Testis (tissue), 3 donors: ENCODE results near the gene SLK. TPM values are rescaled to one million over a fixed set of nuclear protein-coding genes. Genes with fewer than 3 reads are reported as not detected.

ENCODE experiments used
- DNase-seq: peaks from one replicate; pipeline ENCODE4 v3.0.0-alpha.2; 2019
- H3K27ac ChIP-seq, 2 donors: fragments of 200-600 bp; sonication (generic); one replicate each; pipeline ENCODE4 v1.5.1; 2019
- H3K27me3 ChIP-seq: fragments of 200-600 bp; sonication (generic); one replicate; pipeline ENCODE4 v1.5.1; 2019
- H3K36me3 ChIP-seq: fragments of 200-600 bp; sonication (generic); one replicate; pipeline ENCODE4 v1.5.1; 2017; ENCODE audit warnings: low read depth; ENCODE audit errors: missing control alignments
- H3K4me1 ChIP-seq: fragments of 200-600 bp; sonication (generic); one replicate; pipeline ENCODE4 v1.5.1; 2019
- H3K4me3 ChIP-seq, 2 donors: fragments of 200-600 bp; sonication (generic); one replicate each; pipeline ENCODE4 v1.5.1; 2017 to 2019
- H3K9me3 ChIP-seq: fragments of 200-600 bp; sonication (generic); one replicate; pipeline ENCODE4 v1.5.1; 2017
- POLR2A ChIP-seq: fragments of 450-650 bp; IDR thresholded peaks from one replicate; pipeline ENCODE4 v1.6.1; 2017; ENCODE audit warnings: antibody characterized with exemption, mild to moderate bottlenecking, moderate library complexity
- WGBS, 2 donors: methylation state at CpG; one replicate each; pipeline ENCODE4 v1.1.5; 2018; 5-methylcytosine and 5-hydroxymethylcytosine counted together
- intact Hi-C: fragments of 100-400 bp; cut with DNase I; formaldehyde crosslinking; loops from one replicate; pipeline ENCODE4 v1.15.1; 2023; ENCODE audit warnings: low total_unique reads
- polyA plus RNA-seq: library from polyadenylated mRNA; stranded (reverse); fragments of 350-450 nt; fragmentation: Illumina TruSeq; extraction: RNeasy Lipid Tissue Mini Kit (QIAGEN cat#74804); gene quantifications from one replicate; pipeline ENCODE4 v1.2.3, GENCODE V29; 2014; ENCODE audit warnings: low read depth, low replicate concordance; ENCODE audit not compliant: insufficient read depth
- total RNA-seq, 2 donors: library from RNA; depleted of rRNA; stranded (reverse); fragments of >200 nt; gene quantifications; one replicate each; pipeline ENCODE4 v1.2.3, GENCODE V29; 2016
- TF ChIP-seq, protein P1 (sequence below), 3 experiments: fragments of 450-650 bp in 2 of 3; fragments of 200-600 bp in 1 of 3; sonication (generic) in 1 of 3; IDR thresholded peaks; one replicate each; pipeline ENCODE4 v1.5.1; 2016 to 2019; ENCODE audit warnings: antibody characterized with exemption in 3 of 3, mild to moderate bottlenecking in 2 of 3, moderate library complexity in 1 of 3

The SLK gene
- total and polyA plus RNA-seq, 3 donors from 2014 or later: 10.7 to 59.4 (median 57.7) TPM

DNA sequence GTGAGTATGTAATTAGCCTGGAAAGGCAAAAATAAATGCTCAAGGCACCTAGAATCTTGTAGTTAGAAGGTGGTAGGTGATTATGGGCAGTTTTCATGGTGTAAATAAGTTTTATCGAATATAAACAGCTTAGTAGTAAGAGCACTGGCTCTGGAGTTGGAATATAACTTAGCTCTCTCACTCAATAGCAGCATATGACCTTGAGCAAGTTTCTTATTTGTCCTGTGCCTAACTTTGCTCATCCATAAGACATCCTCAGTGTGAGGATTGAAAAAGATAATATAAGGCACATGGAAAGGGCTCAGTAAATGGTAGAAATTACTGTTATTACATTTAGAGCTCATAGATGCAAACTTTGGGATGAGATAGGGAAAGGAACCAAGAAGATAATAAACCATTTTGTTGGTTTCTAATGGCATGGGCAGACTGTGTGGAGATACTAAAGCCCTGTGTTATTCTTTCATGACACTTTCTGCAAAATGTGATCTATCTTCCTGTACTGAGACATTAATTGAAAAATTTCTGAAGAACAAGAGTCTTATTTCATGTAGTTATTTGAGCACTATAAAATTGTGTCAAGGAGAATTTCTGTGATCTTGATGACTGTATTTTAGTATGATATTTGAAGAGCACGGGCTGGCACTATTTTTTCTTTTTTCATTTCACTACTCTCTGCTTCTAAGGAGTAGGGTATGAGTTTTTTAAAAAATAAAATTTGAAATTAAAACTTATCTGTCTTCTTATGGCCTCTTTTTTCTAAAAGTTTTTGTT lies 3.1 kb downstream of the SLK start:
- H3K27ac ChIP-seq: peak overlapping the region; percentile 96 to 99
- H3K27me3 ChIP-seq: no peaks in the 10 kb centered on the region
- H3K4me1 ChIP-seq: peaks cover 8% of the 10 kb centered on the region
- H3K4me3 ChIP-seq: peak overlapping the region in 1 of 2 donors; percentile 80
- TF ChIP-seq, protein P1, sequence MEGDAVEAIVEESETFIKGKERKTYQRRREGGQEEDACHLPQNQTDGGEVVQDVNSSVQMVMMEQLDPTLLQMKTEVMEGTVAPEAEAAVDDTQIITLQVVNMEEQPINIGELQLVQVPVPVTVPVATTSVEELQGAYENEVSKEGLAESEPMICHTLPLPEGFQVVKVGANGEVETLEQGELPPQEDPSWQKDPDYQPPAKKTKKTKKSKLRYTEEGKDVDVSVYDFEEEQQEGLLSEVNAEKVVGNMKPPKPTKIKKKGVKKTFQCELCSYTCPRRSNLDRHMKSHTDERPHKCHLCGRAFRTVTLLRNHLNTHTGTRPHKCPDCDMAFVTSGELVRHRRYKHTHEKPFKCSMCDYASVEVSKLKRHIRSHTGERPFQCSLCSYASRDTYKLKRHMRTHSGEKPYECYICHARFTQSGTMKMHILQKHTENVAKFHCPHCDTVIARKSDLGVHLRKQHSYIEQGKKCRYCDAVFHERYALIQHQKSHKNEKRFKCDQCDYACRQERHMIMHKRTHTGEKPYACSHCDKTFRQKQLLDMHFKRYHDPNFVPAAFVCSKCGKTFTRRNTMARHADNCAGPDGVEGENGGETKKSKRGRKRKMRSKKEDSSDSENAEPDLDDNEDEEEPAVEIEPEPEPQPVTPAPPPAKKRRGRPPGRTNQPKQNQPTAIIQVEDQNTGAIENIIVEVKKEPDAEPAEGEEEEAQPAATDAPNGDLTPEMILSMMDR (IDR thresholded peaks at IDR 0.05): no peak
- no peak for TF ChIP-seq POLR2A
- no peaks in the 10 kb centered on the region for H3K36me3 ChIP-seq
- WGBS, 2 donors: 25 to 34% methylated on average over 2 of the region's 2 CpGs
- no peaks in the 10 kb centered on the region for H3K9me3 ChIP-seq
- no peak for DNase-seq
- intact Hi-C loops: no loop called here

DNA sequence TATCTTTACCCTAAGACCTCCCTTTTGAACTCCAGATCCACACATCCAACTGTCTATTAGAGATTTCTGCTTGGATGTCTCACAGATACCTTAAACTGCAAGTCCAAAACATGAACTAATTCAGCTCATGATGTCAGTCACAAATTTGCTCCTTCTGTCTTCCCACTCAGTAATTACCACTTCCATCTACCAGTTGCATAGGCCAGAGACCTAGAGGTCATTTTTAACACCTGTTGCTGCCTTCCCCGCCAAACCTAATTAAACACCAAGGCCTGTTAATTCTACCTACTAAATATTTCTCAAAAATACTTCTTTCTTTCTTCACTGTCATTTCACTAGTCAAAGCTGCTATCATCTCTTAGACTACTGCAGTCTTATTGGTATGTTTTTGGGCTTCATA lies 8.2 kb downstream of the SLK start:
- intact Hi-C loops: no loop called here
- DNase-seq: no peak
- TF ChIP-seq POLR2A: no peak
- TF ChIP-seq, protein P1 (IDR thresholded peaks at IDR 0.05): no peak
- 71 to 88% methylated on average over 1 of the region's 1 CpG for WGBS, 2 donors
- Histone ChIP-seq H3K27me3 (no peaks in the 10 kb centered on the region), H3K36me3 (no peaks in the 10 kb centered on the region), H3K9me3 (no peaks in the 10 kb centered on the region), H3K4me3 (no peak overlapping the region), H3K27ac (no peak overlapping the region), H3K4me1 (peaks cover 8% of the 10 kb centered on the region)

DNA sequence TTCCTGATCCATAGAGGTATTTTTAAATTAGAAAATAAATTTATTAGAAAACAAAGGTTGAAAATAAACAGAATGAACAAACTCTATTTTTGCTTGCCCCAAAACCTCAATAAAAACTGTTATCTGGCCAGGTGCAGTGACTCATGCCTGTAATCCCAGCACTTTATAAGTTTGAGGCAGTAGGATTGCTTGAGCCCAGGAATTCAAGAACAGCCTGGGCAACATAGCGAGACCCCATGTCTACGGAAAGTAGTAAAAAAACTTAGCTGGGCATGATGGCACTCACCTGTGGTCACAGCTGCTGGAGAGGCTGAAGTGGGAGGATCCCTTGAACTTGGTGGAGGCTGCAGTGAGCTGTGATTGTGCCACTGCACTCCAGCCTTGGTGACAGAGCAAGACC lies 10.3 kb downstream of the SLK start:
- intact Hi-C loops: no loop called here
- no peak for TF ChIP-seq POLR2A
- H3K4me3 ChIP-seq: no peak overlapping the region
- H3K4me1 ChIP-seq: no peaks in the 10 kb centered on the region
- no peaks in the 10 kb centered on the region for H3K36me3 ChIP-seq
- no peak overlapping the region for H3K27ac ChIP-seq
- no peak for DNase-seq
- H3K9me3 ChIP-seq: no peaks in the 10 kb centered on the region
- no peaks in the 10 kb centered on the region for H3K27me3 ChIP-seq
- WGBS, 2 donors: 92 to 94% methylated on average over 2 of the region's 2 CpGs

DNA sequence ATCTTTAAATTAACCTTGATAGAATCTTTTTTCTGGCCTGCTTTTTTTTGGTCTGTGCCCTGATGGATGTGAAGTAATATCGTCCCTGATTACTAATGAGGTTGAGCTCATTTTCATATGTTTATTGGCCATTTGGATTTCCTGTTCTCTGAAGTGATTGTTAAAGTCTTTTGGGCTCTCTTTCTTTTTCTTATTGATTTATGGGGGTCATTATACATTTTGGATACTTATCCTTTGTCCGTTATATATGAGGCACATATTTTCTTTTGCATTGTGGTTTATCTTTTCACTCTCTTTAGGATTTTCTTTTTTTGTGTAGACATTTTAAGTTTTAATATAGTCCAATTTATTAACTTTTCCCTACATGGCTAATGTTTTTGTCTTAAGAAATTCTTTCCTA lies 12.6 kb downstream of the SLK start:
- Histone ChIP-seq H3K9me3 (no peaks in the 10 kb centered on the region), H3K27me3 (no peaks in the 10 kb centered on the region), H3K4me1 (no peaks in the 10 kb centered on the region), H3K36me3 (no peaks in the 10 kb centered on the region), H3K27ac (no peak overlapping the region), H3K4me3 (no peak overlapping the region)
- no peak for TF ChIP-seq POLR2A
- TF ChIP-seq, protein P1 (IDR thresholded peaks at IDR 0.05): no peak
- DNase-seq: no peak
- 83 to 92% methylated on average over 2 of the region's 2 CpGs for WGBS, 2 donors
- intact Hi-C loops: no loop called here

DNA sequence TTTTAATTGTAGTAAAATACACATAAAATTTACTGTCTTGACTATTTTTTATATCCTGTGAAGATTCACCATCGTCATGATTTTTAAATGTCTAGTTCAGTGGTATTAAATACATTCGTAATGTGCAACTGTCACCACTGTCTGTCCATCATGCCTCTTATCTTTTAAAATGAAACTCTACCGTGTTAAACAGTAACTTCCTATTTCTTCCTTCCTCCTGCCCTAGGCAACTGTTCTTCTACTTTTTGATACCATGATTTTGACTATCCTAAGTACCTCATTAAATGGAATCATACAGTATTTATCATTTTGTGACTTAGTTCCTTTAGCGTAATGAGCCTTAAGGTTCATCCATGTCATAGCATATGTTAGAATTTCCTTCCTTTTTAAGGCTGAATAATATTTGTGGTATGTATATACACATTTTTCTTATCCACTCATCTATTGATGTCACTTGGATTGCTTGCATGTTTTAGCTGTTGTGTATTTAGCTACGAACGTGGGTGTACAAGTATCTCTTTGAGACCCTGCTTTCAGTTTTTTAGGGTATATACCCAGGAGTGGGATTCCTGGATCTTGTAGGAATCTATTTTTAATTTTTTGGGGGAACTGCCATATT lies 13.5 kb downstream of the SLK start:
- no peak overlapping the region for H3K27ac ChIP-seq
- no peak overlapping the region for H3K4me3 ChIP-seq
- intact Hi-C loops: no loop called here

More for the DNA sequence above, 13.5 kb downstream of the SLK start:
- no peak for DNase-seq
- TF ChIP-seq, protein P1 (IDR thresholded peaks at IDR 0.05): no peak
- no peak for TF ChIP-seq POLR2A
- WGBS, 2 donors: 76 to 84% methylated on average over 6 of the region's 6 CpGs
- no peaks in the 10 kb centered on the region for H3K27me3 ChIP-seq
- H3K4me1 ChIP-seq: no peaks in the 10 kb centered on the region
- no peaks in the 10 kb centered on the region for H3K36me3 ChIP-seq
- no peaks in the 10 kb centered on the region for H3K9me3 ChIP-seq
